GM19463 (cell line): ENCODE data around the gene CORO6.
A peak's percentile ranks its signal among the peaks of the same experiment; 100 is the strongest.

Experiments
- ATAC-seq: cut with Tn5 transposase; IDR thresholded peaks from one replicate; pipeline ENCODE4 v1.9.1; 2021; ENCODE audit warnings: mild to moderate bottlenecking, moderate library complexity; ENCODE audit not compliant: unreplicated experiment

The CORO6 gene

GRCh38 chr17:29633886-29634285, 11.2 kb upstream of the CORO6 start:
- no peak for ATAC-seq

- ATAC-seq: no peak
Observed at GRCh38 chr17:29630630-29631193, 8.0 kb upstream of the CORO6 start.

GRCh38 chr17:29629839-29630238, 7.1 kb upstream of the CORO6 start:
- no peak for ATAC-seq

GRCh38 chr17:29628644-29629043, 5.9 kb upstream of the CORO6 start:
- no peak for ATAC-seq

GRCh38 chr17:29627951-29628350, 5.2 kb upstream of the CORO6 start:
- ATAC-seq: no peak

- ATAC-seq: no peak
Observed at GRCh38 chr17:29625037-29625750, 2.5 kb upstream of the CORO6 start.

GRCh38 chr17:29624586-29624985, 1.9 kb upstream of the CORO6 start:
- ATAC-seq: no peak

- no peak for ATAC-seq
Observed at GRCh38 chr17:29623283-29623647, 553 bp upstream of the CORO6 start.

- no peak for ATAC-seq
Observed at GRCh38 chr17:29621751-29622194, 939 bp downstream of the CORO6 start.

GRCh38 chr17:29620779-29621500, 1.8 kb downstream of the CORO6 start:
- no peak for ATAC-seq

- ATAC-seq: no peak
Observed at GRCh38 chr17:29620271-29620670, 2.4 kb downstream of the CORO6 start.

- ATAC-seq: no peak
Observed at GRCh38 chr17:29619251-29619650, 3.5 kb downstream of the CORO6 start.

GRCh38 chr17:29618272-29619065, 4.2 kb downstream of the CORO6 start:
- no peak for ATAC-seq

- ATAC-seq: no peak
Observed at GRCh38 chr17:29617481-29618271, 5.0 kb downstream of the CORO6 start.

- no peak for ATAC-seq
Observed at GRCh38 chr17:29617125-29617480, 5.6 kb downstream of the CORO6 start.

- no peak for ATAC-seq
Observed at GRCh38 chr17:29616300-29617048, 6.2 kb downstream of the CORO6 start.

GRCh38 chr17:29615492-29616299, 7.0 kb downstream of the CORO6 start:
- ATAC-seq: peak; percentile 58

- ATAC-seq: no peak
Observed at GRCh38 chr17:29615048-29615385, 7.7 kb downstream of the CORO6 start.

GRCh38 chr17:29614349-29615047, 8.2 kb downstream of the CORO6 start:
- ATAC-seq: no peak
